ENCODE data around the gene ZBTB20. TPM values are rescaled to one million over a fixed set of nuclear protein-coding genes. Genes with fewer than 3 reads are reported as not detected.

ZBTB20 gene
- total RNA-seq, 1 experiment from 2014 or later = 26.5 TPM

GRCh38 chr3:114590309-114591047, 556.6 kb downstream of the ZBTB20 start:
- Histone ChIP-seq H3K36me3 (ENCODE audit: low read depth) (no peaks in the 10 kb centered on the region), H3K27ac (no peak overlapping the region), H3K4me1 (replicated peaks; ENCODE audit: insufficient read depth) (no peaks in the 10 kb centered on the region), H3K9me3 (ENCODE audit: insufficient read depth, low read depth) (no peaks in the 10 kb centered on the region), H4K20me1 (ENCODE audit: insufficient read depth) (no peaks in the 10 kb centered on the region; the same call in 1 of the 2 replicates), H3K79me2 (ENCODE audit: low read depth) (no peaks in the 10 kb centered on the region), H3K4me2 (no peak overlapping the region), H3F3A (ENCODE audit: insufficient read depth, low read depth) (no peaks in the 10 kb centered on the region), H2AFZ (no peak overlapping the region), H3K27me3 (ENCODE audit: insufficient read depth, low read depth) (no peaks in the 10 kb centered on the region), H3K9me2 (ENCODE audit: insufficient read depth) (no peaks in the 10 kb centered on the region), H3K4me3 (no peak overlapping the region)
- TF ChIP-seq EZH2 (IDR thresholded peaks at IDR 0.05; ENCODE audit: low read depth) = no peak
- no peak for TF ChIP-seq CTCF (conservative IDR thresholded peaks at IDR 0.05)
- BruUV-seq (replicated peaks) = no TSS peak
- no peak for DNase-seq
- ChIA-PET POLR2A (ENCODE audit: unreplicated experiment) (interaction anchor here (0.7 kb wide), 1 partner anchor 92 kb away, joined by 3 read pairs; no protein-coding TSS in a partner anchor), CTCF (no interaction called here)
- intact Hi-C loops (cut with micrococcal nuclease; ENCODE audit: unreplicated experiment) = no loop called here

GRCh38 chr3:114587986-114588385, 559.1 kb downstream of the ZBTB20 start:
- TF ChIP-seq CTCF (conservative IDR thresholded peaks at IDR 0.05) (no peak), EZH2 (IDR thresholded peaks at IDR 0.05; ENCODE audit: low read depth) (no peak)
- Histone ChIP-seq H3K4me1 (replicated peaks; ENCODE audit: insufficient read depth) (no peaks in the 10 kb centered on the region), H3K9me3 (ENCODE audit: insufficient read depth, low read depth) (no peaks in the 10 kb centered on the region), H3K27ac (no peak overlapping the region), H3K9me2 (ENCODE audit: insufficient read depth) (no peaks in the 10 kb centered on the region), H3K4me3 (no peak overlapping the region), H2AFZ (no peak overlapping the region), H3F3A (ENCODE audit: insufficient read depth, low read depth) (no peaks in the 10 kb centered on the region), H3K79me2 (ENCODE audit: low read depth) (no peaks in the 10 kb centered on the region), H3K4me2 (no peak overlapping the region), H4K20me1 (ENCODE audit: insufficient read depth) (no peaks in the 10 kb centered on the region; the same call in 1 of the 2 replicates), H3K27me3 (ENCODE audit: insufficient read depth, low read depth) (no peaks in the 10 kb centered on the region), H3K36me3 (ENCODE audit: low read depth) (no peaks in the 10 kb centered on the region)
- no TSS peak for BruUV-seq (replicated peaks)
- intact Hi-C loops (cut with micrococcal nuclease; ENCODE audit: unreplicated experiment) = no loop called here
- DNase-seq = no peak
- CTCF ChIA-PET = no interaction called here
- POLR2A ChIA-PET (ENCODE audit: unreplicated experiment) = no interaction called here

GRCh38 chr3:114586119-114586518, 561.0 kb downstream of the ZBTB20 start:
- TF ChIP-seq EZH2 (IDR thresholded peaks at IDR 0.05; ENCODE audit: low read depth) = no peak
- Histone ChIP-seq H3K9me2 (ENCODE audit: insufficient read depth) (no peaks in the 10 kb centered on the region), H3K79me2 (ENCODE audit: low read depth) (no peaks in the 10 kb centered on the region), H3K27ac (no peak overlapping the region), H3K4me3 (no peak overlapping the region), H3K4me1 (replicated peaks; ENCODE audit: insufficient read depth) (no peaks in the 10 kb centered on the region), H3K27me3 (ENCODE audit: insufficient read depth, low read depth) (no peaks in the 10 kb centered on the region), H3F3A (ENCODE audit: insufficient read depth, low read depth) (no peaks in the 10 kb centered on the region), H3K36me3 (ENCODE audit: low read depth) (no peaks in the 10 kb centered on the region), H2AFZ (no peak overlapping the region), H3K4me2 (no peak overlapping the region), H4K20me1 (ENCODE audit: insufficient read depth) (no peaks in the 10 kb centered on the region; the same call in 1 of the 2 replicates), H3K9me3 (ENCODE audit: insufficient read depth, low read depth) (no peaks in the 10 kb centered on the region)
- ChIA-PET CTCF (no interaction called here), POLR2A (ENCODE audit: unreplicated experiment) (no interaction called here)
- DNase-seq = no peak
- no TSS peak for BruUV-seq (replicated peaks)
- intact Hi-C loops (cut with micrococcal nuclease; ENCODE audit: unreplicated experiment) = no loop called here

Data from PC-9 (cell line).